Measurements from ENCODE around the gene EDA2R. TPM values are rescaled to one million over a fixed set of nuclear protein-coding genes. Genes with fewer than 3 reads are reported as not detected.

Gene EDA2R
- total RNA-seq (2013), result 0.04 TPM
- polyA plus RNA-seq, result under 1 TPM in 1 of 3 donors, not detected in 2; 0.03 TPM
- polyA minus RNA-seq, result not detected in 2 replicates
- 0 to 0.35 (median 0.06) reads per million in 11 experiments for total RNA-seq

- H3K9ac ChIP-seq (ENCODE audit: insufficient read depth, low read length, poor library complexity, severe bottlenecking), result no peak within 1 kb of the TSS
Measured at GRCh38 chrX:66638591-66639500, at the start of gene EDA2R. TSS of gene EDA2R (minus strand) at chrX:66639078. CDS start at chrX:66616020, 23,058 bp downstream.

More at GRCh38 chrX:66638591-66639500, at the start of gene EDA2R:
- Histone ChIP-seq H3K36me3 (replicated peaks in 1 of 2; ENCODE audit: control insufficient read depth in 1 of 2, insufficient read depth in 2 of 2, low read length in 2 of 2) (no peaks in the 10 kb centered on the region), H3K27ac (ENCODE audit: low read depth in 1 of 2, low read length in 2 of 2) (no peak within 1 kb of the TSS), H3K4me3 (replicated peaks in 1 of 3; ENCODE audit: low read depth in 2 of 3, low read length in 3 of 3) (peak within 1 kb of the TSS in 1 of 3 experiments; percentile 27), H2AFZ (ENCODE audit: insufficient read depth, low read depth, low read length, poor library complexity, severe bottlenecking) (peak within 1 kb of the TSS; percentile 59), H3K79me2 (ENCODE audit: insufficient read depth, low read length) (no peaks in the 10 kb centered on the region), H3K9me3 (replicated peaks in 1 of 2; ENCODE audit: control insufficient read depth in 1 of 2, insufficient read depth in 1 of 2, low read length in 2 of 2) (no peaks in the 10 kb centered on the region), H3K4me1 (ENCODE audit: control insufficient read depth in 1 of 2, insufficient read depth in 2 of 2, low read length in 2 of 2) (no peaks in the 10 kb centered on the region), H3K4me2 (replicated peaks; ENCODE audit: extremely low read depth, low read length, poor library complexity, severe bottlenecking) (peak within 1 kb of the TSS; percentile 41), H4K20me1 (ENCODE audit: insufficient read depth, low read length) (no peaks in the 10 kb centered on the region), H3K27me3 (ENCODE audit: control insufficient read depth in 2 of 2, insufficient read depth in 2 of 2, low read length in 2 of 2) (no peaks in the 10 kb centered on the region)
- Mint-ChIP-seq H3K36me3 (no peaks in the 10 kb centered on the region), H3K9me3 (peaks cover 0 to 2% (median 0%) of the 10 kb centered on the region in 7 donors), H3K27me3 (ENCODE audit: low read depth in 3 of 3) (peaks cover 0 to 6% (median 2%) of the 10 kb centered on the region in 3 donors), H3K4me3 (peak within 1 kb of the TSS; percentile 43 to 57), H3K4me1 (peaks cover 11% of the 10 kb centered on the region), H3K27ac (peak within 1 kb of the TSS in 1 of 7 donors; percentile 9)
- intact Hi-C loops (cut with micrococcal nuclease), result no loop called here
- 0% methylated on average over 13 of the region's 32 CpGs for WGBS (ENCODE audit: insufficient coverage)
- DNase-seq, result no peak
- TF ChIP-seq CTCF (IDR thresholded peaks at IDR 0.05), result no peak
